GM12872 (cell line): Measurements from ENCODE around the gene INKA2.

Experiments
- TF ChIP-seq, protein P1 (sequence below): IDR thresholded peaks from 3 replicates; pipeline ENCODE4 v1.5.1; 2011; ENCODE audit warnings: low read depth, mild to moderate bottlenecking, low read length, moderate library complexity; ENCODE audit not compliant: insufficient read depth

INKA2 gene

DNA sequence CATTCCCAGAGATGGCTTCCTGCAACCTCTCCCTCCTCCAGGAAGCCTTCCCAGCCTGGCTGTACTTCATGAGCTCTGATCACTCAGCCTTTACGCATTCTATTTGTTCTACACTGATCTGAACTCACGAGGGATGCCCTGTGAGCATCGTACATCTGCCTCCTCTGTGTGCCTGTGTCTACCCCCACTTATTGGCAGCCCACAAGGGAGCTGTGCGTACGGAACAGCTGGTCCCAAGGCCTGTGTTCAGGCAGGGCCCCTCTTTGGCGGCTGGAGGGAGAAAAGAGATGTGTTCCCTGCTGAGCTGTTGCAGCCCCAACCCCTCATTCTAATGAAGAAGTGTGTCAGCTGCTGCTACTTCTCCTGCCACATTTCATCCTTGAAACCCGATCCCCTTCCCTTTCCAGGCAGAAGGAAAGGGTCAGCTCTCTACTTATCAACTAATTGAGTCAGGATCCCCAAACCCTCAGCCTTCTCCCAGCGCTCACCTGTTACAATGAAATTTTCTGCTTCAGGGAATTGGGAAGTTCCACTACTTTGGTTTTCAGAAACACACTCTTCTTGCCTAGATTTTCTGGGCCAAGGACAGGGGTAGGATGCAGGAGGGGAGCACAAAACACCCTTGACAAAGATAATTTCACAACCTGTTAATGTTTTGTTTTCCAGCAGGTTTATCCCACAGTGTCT lies 3.2 kb downstream of the INKA2 start:
- TF ChIP-seq, protein P1, sequence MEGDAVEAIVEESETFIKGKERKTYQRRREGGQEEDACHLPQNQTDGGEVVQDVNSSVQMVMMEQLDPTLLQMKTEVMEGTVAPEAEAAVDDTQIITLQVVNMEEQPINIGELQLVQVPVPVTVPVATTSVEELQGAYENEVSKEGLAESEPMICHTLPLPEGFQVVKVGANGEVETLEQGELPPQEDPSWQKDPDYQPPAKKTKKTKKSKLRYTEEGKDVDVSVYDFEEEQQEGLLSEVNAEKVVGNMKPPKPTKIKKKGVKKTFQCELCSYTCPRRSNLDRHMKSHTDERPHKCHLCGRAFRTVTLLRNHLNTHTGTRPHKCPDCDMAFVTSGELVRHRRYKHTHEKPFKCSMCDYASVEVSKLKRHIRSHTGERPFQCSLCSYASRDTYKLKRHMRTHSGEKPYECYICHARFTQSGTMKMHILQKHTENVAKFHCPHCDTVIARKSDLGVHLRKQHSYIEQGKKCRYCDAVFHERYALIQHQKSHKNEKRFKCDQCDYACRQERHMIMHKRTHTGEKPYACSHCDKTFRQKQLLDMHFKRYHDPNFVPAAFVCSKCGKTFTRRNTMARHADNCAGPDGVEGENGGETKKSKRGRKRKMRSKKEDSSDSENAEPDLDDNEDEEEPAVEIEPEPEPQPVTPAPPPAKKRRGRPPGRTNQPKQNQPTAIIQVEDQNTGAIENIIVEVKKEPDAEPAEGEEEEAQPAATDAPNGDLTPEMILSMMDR: no peak

DNA sequence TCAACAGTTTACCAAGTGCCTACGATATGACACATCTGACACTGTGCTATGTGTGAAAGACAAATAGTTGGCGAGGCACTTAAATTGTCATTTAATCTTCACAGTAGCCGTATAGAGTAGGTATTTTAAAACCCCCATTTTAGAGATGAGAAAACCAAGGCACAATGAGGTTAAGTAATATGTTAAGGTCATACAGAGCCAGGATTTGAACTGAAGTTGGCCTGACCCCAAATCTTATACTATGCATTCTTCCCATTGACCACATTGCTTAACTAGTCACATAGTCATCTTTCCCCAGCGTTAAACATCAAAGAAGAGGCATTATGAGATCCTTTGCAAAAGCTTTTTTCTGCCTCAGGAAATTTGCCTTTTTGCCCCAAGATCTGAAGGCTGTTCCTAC lies 3.9 kb downstream of the INKA2 start:
- TF ChIP-seq, protein P1: no peak

DNA sequence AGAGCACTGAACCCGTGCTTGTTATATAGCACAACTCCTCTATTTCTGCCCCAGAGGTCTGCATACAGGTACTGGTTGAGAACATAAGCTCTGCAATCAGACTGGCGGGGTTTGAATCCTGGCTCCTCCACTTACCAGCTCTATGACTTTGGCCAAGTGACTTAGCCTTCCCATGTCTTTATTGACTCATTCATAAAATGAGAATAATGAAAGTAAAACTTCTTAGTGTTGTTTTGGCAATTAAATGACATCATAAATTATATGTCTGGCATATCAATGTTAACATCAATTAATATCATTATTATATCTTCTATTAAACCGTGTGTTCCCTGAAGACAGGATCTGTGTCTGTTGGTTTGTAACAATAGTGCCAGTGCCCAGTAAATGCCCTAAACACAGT lies 4.3 kb downstream of the INKA2 start:
- TF ChIP-seq, protein P1: no peak

DNA sequence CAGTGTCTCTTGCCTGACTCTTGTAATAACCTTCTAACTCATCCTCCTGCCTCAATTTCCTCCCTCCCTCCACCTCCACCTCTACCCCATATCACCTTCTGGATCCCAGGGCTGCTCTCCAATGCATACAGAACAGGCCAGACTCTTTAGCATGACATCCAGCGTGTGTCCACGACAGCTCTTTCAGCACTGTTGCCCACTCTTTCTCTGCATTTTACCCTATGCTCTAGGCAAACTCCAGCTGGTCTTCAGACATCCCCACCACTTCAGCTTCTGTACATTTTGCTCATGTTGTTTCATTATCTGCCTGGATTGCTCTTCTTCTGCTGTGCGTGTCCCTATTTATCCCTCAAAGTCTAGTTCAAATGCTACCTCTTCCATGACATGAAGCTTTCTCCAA lies 4.8 kb downstream of the INKA2 start:
- TF ChIP-seq, protein P1: no peak

DNA sequence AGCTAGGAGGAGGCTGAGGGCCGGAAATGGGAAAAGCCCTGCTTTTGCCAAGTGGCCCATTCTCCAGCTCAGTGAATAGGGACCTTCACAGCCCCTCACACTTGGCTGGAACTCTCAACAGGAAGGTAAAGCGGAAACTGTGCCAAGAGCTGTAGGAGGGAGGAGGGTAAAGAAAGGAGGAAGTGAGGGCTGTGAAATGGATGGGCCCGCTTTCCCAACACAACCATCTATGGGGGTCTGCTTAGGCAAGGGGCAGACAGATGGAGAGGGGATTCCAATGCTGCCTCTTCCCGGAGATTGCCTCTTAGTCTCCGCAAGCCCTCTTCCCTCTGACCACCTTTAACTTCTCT lies 5.2 kb downstream of the INKA2 start:
- TF ChIP-seq, protein P1: no peak

DNA sequence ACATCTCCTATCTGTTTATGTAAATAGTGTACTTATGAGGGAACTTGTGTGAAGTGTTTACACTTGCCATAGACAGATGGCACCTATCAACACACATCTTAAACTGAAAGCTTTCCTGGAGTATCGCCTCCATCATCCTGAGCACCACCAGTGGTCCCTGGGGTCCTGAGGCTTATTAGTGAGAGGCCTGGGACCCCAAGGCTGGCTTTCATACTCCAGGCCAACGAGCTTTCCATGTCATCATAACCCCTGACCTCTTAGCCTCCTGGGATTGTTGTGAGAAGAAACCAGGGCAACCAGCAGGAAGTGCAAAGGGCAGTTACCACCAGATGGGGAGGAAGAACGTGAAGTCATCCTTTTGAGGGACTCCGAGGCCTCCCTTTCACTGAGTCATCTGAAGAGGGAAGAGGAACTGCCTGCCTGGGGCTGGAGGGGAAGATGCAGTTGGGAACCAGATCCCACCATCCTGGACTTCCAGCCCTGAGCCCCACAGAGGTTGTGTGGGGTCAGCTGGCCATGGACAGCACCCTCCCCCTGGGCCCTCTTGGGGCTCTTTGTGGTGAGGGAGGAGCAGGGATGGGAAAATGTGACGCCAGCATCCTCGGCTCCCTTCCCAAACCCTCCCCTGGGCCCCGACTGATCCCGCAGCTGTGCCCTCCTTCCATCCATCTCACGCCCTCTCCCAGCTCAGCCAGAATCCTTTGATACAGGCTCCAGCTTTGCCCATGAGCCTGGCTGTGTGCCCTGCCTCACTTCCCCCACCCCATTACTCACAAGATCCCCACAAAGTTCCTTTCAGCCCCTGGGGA lies 5.8 kb downstream of the INKA2 start:
- TF ChIP-seq, protein P1: no peak

DNA sequence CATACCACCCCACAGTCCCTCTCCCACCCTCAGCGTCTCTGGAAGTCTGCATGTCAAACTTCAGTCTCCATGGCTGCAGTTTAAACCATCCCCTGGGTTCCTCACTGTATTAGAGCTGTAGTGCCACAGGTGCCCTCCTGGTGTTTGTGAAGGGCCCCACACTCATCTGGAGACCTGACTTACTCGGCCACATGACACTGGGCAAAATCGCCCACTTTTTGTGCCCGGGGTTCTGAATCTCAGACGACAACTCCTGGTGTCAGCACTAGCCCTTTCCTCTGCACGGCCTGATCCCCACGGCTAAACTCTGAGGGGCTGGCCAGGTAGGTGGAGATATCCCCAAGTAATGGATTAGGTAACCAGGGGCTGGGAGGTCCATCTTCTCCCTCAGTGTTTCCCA lies 6.5 kb downstream of the INKA2 start:
- TF ChIP-seq, protein P1: no peak
